Colon (tissue), 2 donors: ENCODE measurements around the gene CTNND2.

Source experiments
- FAIRE-seq: peaks from 2 replicates; lab custom pipeline; 2012; peaks lifted over from hg19 to GRCh38; lab: Jason Lieb, UNC
- donor health status: control.
- donor health status: control.

Gene CTNND2

GRCh38 chr5:11171236-11171635, 733.0 kb downstream of the CTNND2 start:
- FAIRE-seq = no peak

- FAIRE-seq = no peak
Observed at GRCh38 chr5:11166923-11167322, 737.3 kb downstream of the CTNND2 start.

- FAIRE-seq = no peak
Observed at GRCh38 chr5:11164531-11165294, 739.5 kb downstream of the CTNND2 start.

GRCh38 chr5:11157132-11157531, 747.1 kb downstream of the CTNND2 start:
- FAIRE-seq = no peak

- no peak for FAIRE-seq
Observed at GRCh38 chr5:11153670-11154382, 750.4 kb downstream of the CTNND2 start.

GRCh38 chr5:11152368-11152767, 751.9 kb downstream of the CTNND2 start:
- no peak for FAIRE-seq

GRCh38 chr5:11150976-11151375, 753.3 kb downstream of the CTNND2 start:
- FAIRE-seq = no peak

GRCh38 chr5:11148810-11149539, 755.3 kb downstream of the CTNND2 start:
- no peak for FAIRE-seq

GRCh38 chr5:11146171-11146570, 758.1 kb downstream of the CTNND2 start:
- FAIRE-seq = no peak

- FAIRE-seq = no peak
Observed at GRCh38 chr5:11143456-11144267, 760.6 kb downstream of the CTNND2 start.

- FAIRE-seq = no peak
Observed at GRCh38 chr5:11139217-11139865, 764.9 kb downstream of the CTNND2 start.

- no peak for FAIRE-seq
Observed at GRCh38 chr5:11130131-11130530, 774.1 kb downstream of the CTNND2 start.

- no peak for FAIRE-seq
Observed at GRCh38 chr5:11128021-11128420, 776.2 kb downstream of the CTNND2 start.

- FAIRE-seq = no peak
Observed at GRCh38 chr5:11126844-11127243, 777.4 kb downstream of the CTNND2 start.

GRCh38 chr5:11121885-11122284, 782.4 kb downstream of the CTNND2 start:
- no peak for FAIRE-seq

- no peak for FAIRE-seq
Observed at GRCh38 chr5:11110128-11110527, 794.1 kb downstream of the CTNND2 start.

- FAIRE-seq = no peak
Observed at GRCh38 chr5:11105696-11106095, 798.5 kb downstream of the CTNND2 start.

- FAIRE-seq = no peak
Observed at GRCh38 chr5:11104651-11105112, 799.6 kb downstream of the CTNND2 start.

- FAIRE-seq = no peak
Observed at GRCh38 chr5:11104210-11104609, 800.0 kb downstream of the CTNND2 start.

- FAIRE-seq = no peak
Observed at GRCh38 chr5:11084111-11084510, 820.1 kb downstream of the CTNND2 start.

- no peak for FAIRE-seq
Observed at GRCh38 chr5:11082404-11082945, 821.8 kb downstream of the CTNND2 start.
